Measurements from ENCODE around the gene OR52N5.

Gene OR52N5

DNA sequence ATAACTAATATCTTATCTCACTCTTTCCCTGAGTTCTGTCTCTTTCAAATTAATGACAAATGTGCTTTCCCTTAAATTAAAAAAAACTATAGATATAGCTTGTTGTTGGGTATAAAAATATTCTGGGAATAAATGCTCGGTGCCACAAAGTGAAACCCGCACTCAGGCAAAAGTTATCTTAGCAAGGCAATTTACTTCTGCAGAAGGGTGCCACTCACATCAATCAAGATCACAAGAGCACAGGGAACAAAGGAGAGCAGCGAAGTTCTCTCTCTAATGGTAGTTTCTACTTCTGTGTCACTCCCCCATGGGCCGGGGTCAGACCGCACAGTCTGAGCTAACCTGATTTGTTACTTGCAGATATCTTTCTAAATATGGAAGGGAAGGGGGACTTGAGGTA is 20.8 kb upstream of the OR52N5 start:
- no CpG with 5 or more reads among the region's 5 CpGs for WGBS (ENCODE audit: extremely low coverage, insufficient coverage, insufficient read length)
- Histone ChIP-seq H3K9ac (ENCODE audit: low read length) (no peak overlapping the region), H2AFZ (ENCODE audit: insufficient read depth, low read length, poor library complexity) (no peak overlapping the region)

DNA sequence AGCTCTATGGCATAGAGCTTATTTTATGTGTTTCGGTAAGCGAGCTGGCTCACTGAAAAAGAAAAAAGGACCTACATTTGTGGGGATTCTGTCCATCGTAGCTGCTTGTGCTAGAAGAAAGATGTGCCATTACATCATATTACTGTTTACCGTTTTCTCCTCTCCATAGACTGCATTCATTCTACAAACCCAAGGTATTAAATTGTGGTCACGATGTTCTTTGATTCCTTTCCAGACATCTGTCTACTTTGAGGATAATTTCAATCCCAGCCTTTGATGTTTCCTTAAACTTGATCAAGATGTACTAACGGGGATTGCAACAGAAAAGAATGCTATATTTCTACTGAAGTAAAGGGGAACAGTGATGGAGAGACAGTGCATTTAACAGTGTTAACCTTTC is 13.4 kb upstream of the OR52N5 start:
- H2AK5ac ChIP-seq (ENCODE audit: low read length): no peak overlapping the region
- no peak overlapping the region for H3K23ac ChIP-seq (ENCODE audit: low read length)
- H3K9me3 ChIP-seq (ENCODE audit: insufficient read depth, low read depth, low read length): no peaks in the 10 kb centered on the region
- no peak for DNase-seq
- H3K36me3 ChIP-seq (ENCODE audit: control insufficient read depth in 1 of 2, insufficient read depth in 2 of 2, low read length in 2 of 2): no peaks in the 10 kb centered on the region
- no peak overlapping the region for H2BK120ac ChIP-seq (ENCODE audit: insufficient read depth, low read length, poor library complexity)
- no peak overlapping the region for H3K27ac ChIP-seq (ENCODE audit: low read depth, low read length)
- no peak overlapping the region for H2BK12ac ChIP-seq (ENCODE audit: low read length)
- H3K4me2 ChIP-seq (ENCODE audit: low read length): no peak overlapping the region
- no peak overlapping the region for H2BK5ac ChIP-seq (ENCODE audit: low read depth, low read length, poor library complexity)
- H3K18ac ChIP-seq (ENCODE audit: low read length): no peak overlapping the region
- H3K14ac ChIP-seq (ENCODE audit: low read length): no peak overlapping the region
- no peak overlapping the region for H4K91ac ChIP-seq (ENCODE audit: low read depth, low read length)
- no peak overlapping the region for H3K4me3 ChIP-seq (ENCODE audit: low read depth, low read length)
- H4K12ac ChIP-seq (ENCODE audit: low read depth, low read length): no peak overlapping the region
- H3K79me2 ChIP-seq (ENCODE audit: control insufficient read depth, insufficient read depth, low read length, poor library complexity): no peaks in the 10 kb centered on the region
- no peak overlapping the region for H4K8ac ChIP-seq (ENCODE audit: low read depth, low read length)
- no peaks in the 10 kb centered on the region for H3K79me1 ChIP-seq (ENCODE audit: low read length)
- H2AFZ ChIP-seq (ENCODE audit: insufficient read depth, low read length, poor library complexity): no peak overlapping the region
- no peak overlapping the region for H3K4ac ChIP-seq (ENCODE audit: low read depth, low read length)
- no CpG with 5 or more reads among the region's 6 CpGs for WGBS (ENCODE audit: extremely low coverage, insufficient coverage, insufficient read length)
- H3K27me3 ChIP-seq (ENCODE audit: insufficient read depth, low read length): no peaks in the 10 kb centered on the region
- no peaks in the 10 kb centered on the region for H3K4me1 ChIP-seq (ENCODE audit: control insufficient read depth in 1 of 2, insufficient read depth in 2 of 2, low read length in 2 of 2)
- no peak overlapping the region for H3K9ac ChIP-seq (ENCODE audit: low read length)

More for the DNA sequence above, 20.8 kb upstream of the OR52N5 start:
- H4K12ac ChIP-seq (ENCODE audit: low read depth, low read length): no peak overlapping the region
- no peak overlapping the region for H3K18ac ChIP-seq (ENCODE audit: low read length)
- H4K91ac ChIP-seq (ENCODE audit: low read depth, low read length): no peak overlapping the region
- no peak overlapping the region for H3K14ac ChIP-seq (ENCODE audit: low read length)
- no peak overlapping the region for H3K4me3 ChIP-seq (ENCODE audit: low read depth, low read length)
- no peak overlapping the region for H4K8ac ChIP-seq (ENCODE audit: low read depth, low read length)
- H2BK5ac ChIP-seq (ENCODE audit: low read depth, low read length, poor library complexity): no peak overlapping the region
- no peaks in the 10 kb centered on the region for H3K27me3 ChIP-seq (ENCODE audit: insufficient read depth, low read length)
- H3K4me2 ChIP-seq (ENCODE audit: low read length): no peak overlapping the region
- H3K79me1 ChIP-seq (ENCODE audit: low read length): no peaks in the 10 kb centered on the region
- no peak overlapping the region for H2BK12ac ChIP-seq (ENCODE audit: low read length)
- H3K27ac ChIP-seq (ENCODE audit: low read depth, low read length): no peak overlapping the region
- no peak overlapping the region for H3K23ac ChIP-seq (ENCODE audit: low read length)
- H3K4ac ChIP-seq (ENCODE audit: low read depth, low read length): no peak overlapping the region
- no peaks in the 10 kb centered on the region for H3K4me1 ChIP-seq (ENCODE audit: control insufficient read depth in 1 of 2, insufficient read depth in 2 of 2, low read length in 2 of 2)
- H2AK5ac ChIP-seq (ENCODE audit: low read length): no peak overlapping the region
- H3K36me3 ChIP-seq (ENCODE audit: control insufficient read depth in 1 of 2, insufficient read depth in 2 of 2, low read length in 2 of 2): no peaks in the 10 kb centered on the region
- no peak overlapping the region for H2BK120ac ChIP-seq (ENCODE audit: insufficient read depth, low read length, poor library complexity)
- peaks cover 2% of the 10 kb centered on the region for H3K9me3 ChIP-seq (ENCODE audit: insufficient read depth, low read depth, low read length)
- no peaks in the 10 kb centered on the region for H3K79me2 ChIP-seq (ENCODE audit: control insufficient read depth, insufficient read depth, low read length, poor library complexity)
- no peak for DNase-seq

DNA sequence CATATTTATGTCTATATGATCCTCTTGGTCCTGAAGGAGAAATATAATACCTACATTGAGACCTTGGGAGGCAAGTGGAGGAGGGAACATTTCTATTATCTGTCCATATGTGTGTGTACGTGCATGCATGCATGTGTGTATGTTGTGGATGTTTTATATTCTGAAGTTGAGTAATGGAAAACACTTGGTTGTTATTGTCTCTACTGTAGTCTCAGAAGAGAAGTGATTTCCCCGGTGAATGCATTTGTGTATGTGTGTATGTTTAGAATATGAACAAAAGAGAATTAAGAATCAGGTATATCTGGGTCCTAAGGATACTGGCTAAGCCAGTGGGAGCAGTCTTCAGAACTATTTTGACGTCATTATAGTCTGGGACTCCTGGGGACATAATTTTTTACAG is 8.0 kb upstream of the OR52N5 start, which contains the start of gene OR52N1:
Gene OR52N1, minus strand, starts transcription at position 101 of the 400 bp plus-strand sequence. CDS start 2,449 bp downstream, outside the sequence.
- no peak for DNase-seq
- Histone ChIP-seq H3K4me2 (ENCODE audit: low read length) (no peak within 1 kb of the TSS), H3K79me2 (ENCODE audit: control insufficient read depth, insufficient read depth, low read length, poor library complexity) (no peaks in the 10 kb centered on the region), H4K8ac (ENCODE audit: low read depth, low read length) (no peak within 1 kb of the TSS), H3K4me3 (ENCODE audit: low read depth, low read length) (no peak within 1 kb of the TSS), H3K23ac (ENCODE audit: low read length) (no peak within 1 kb of the TSS), H3K27me3 (ENCODE audit: insufficient read depth, low read length) (no peaks in the 10 kb centered on the region), H3K14ac (ENCODE audit: low read length) (no peak within 1 kb of the TSS), H4K12ac (ENCODE audit: low read depth, low read length) (no peak within 1 kb of the TSS), H2BK5ac (ENCODE audit: low read depth, low read length, poor library complexity) (no peak within 1 kb of the TSS), H4K91ac (ENCODE audit: low read depth, low read length) (no peak within 1 kb of the TSS), H3K4ac (ENCODE audit: low read depth, low read length) (no peak within 1 kb of the TSS), H3K27ac (ENCODE audit: low read depth, low read length) (no peak within 1 kb of the TSS), H2AK5ac (ENCODE audit: low read length) (no peak within 1 kb of the TSS), H3K18ac (ENCODE audit: low read length) (no peak within 1 kb of the TSS), H2AFZ (ENCODE audit: insufficient read depth, low read length, poor library complexity) (no peak within 1 kb of the TSS), H2BK12ac (ENCODE audit: low read length) (no peak within 1 kb of the TSS), H2BK120ac (ENCODE audit: insufficient read depth, low read length, poor library complexity) (no peak within 1 kb of the TSS), H3K36me3 (ENCODE audit: control insufficient read depth in 1 of 2, insufficient read depth in 2 of 2, low read length in 2 of 2) (no peaks in the 10 kb centered on the region), H3K79me1 (ENCODE audit: low read length) (no peaks in the 10 kb centered on the region), H3K9me3 (ENCODE audit: insufficient read depth, low read depth, low read length) (no peaks in the 10 kb centered on the region), H3K4me1 (ENCODE audit: control insufficient read depth in 1 of 2, insufficient read depth in 2 of 2, low read length in 2 of 2) (no peaks in the 10 kb centered on the region), H3K9ac (ENCODE audit: low read length) (no peak within 1 kb of the TSS)
- WGBS (ENCODE audit: extremely low coverage, insufficient coverage, insufficient read length): no CpG with 5 or more reads among the region's 3 CpGs

DNA sequence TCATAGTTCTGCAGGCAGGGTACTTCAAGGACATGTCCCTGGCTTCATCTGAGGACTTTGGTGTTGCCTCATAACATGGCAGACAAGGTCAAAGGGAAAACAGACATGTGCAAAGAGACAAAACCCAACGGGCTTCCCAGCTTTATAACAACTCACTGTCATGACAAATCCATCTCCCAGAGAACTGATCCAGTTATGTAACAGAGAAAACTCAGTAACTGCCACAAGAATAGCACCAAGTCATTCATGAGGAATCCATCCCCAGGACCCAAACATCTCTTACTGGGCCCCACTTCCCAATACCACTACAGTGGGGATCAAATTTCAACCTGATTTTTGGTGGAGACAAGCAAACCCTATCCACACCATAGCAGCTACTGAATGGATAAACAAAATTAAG is 16.1 kb downstream of the OR52N5 start:
- Histone ChIP-seq H4K8ac (ENCODE audit: low read depth, low read length) (no peak overlapping the region), H3K27me3 (ENCODE audit: insufficient read depth, low read length) (no peaks in the 10 kb centered on the region), H3K4me1 (ENCODE audit: control insufficient read depth in 1 of 2, insufficient read depth in 2 of 2, low read length in 2 of 2) (no peaks in the 10 kb centered on the region), H3K4me2 (ENCODE audit: low read length) (no peak overlapping the region), H4K12ac (ENCODE audit: low read depth, low read length) (no peak overlapping the region), H3K79me1 (ENCODE audit: low read length) (no peaks in the 10 kb centered on the region), H3K23ac (ENCODE audit: low read length) (no peak overlapping the region), H3K18ac (ENCODE audit: low read length) (no peak overlapping the region), H3K9ac (ENCODE audit: low read length) (no peak overlapping the region), H3K9me3 (ENCODE audit: insufficient read depth, low read depth, low read length) (no peaks in the 10 kb centered on the region), H3K4ac (ENCODE audit: low read depth, low read length) (no peak overlapping the region), H2BK120ac (ENCODE audit: insufficient read depth, low read length, poor library complexity) (no peak overlapping the region), H4K91ac (ENCODE audit: low read depth, low read length) (no peak overlapping the region), H2AK5ac (ENCODE audit: low read length) (no peak overlapping the region), H3K4me3 (ENCODE audit: low read depth, low read length) (no peak overlapping the region), H2AFZ (ENCODE audit: insufficient read depth, low read length, poor library complexity) (no peak overlapping the region), H3K14ac (ENCODE audit: low read length) (no peak overlapping the region), H3K27ac (ENCODE audit: low read depth, low read length) (no peak overlapping the region), H3K79me2 (ENCODE audit: control insufficient read depth, insufficient read depth, low read length, poor library complexity) (no peaks in the 10 kb centered on the region), H3K36me3 (ENCODE audit: control insufficient read depth in 1 of 2, insufficient read depth in 2 of 2, low read length in 2 of 2) (no peaks in the 10 kb centered on the region), H2BK12ac (ENCODE audit: low read length) (no peak overlapping the region), H2BK5ac (ENCODE audit: low read depth, low read length, poor library complexity) (no peak overlapping the region)
- no CpG with 5 or more reads among the region's 1 CpG for WGBS (ENCODE audit: extremely low coverage, insufficient coverage, insufficient read length)
- no peak for DNase-seq
